OCI-LY3 (cell line): ENCODE results near the gene CHRNA9.

Source experiments
- H2AFZ ChIP-seq: fragments of 200-600, 300-600 bp; shearing (Covaris generic); 2 replicates; pipeline ENCODE4 v1.6.0; 2014; ENCODE audit warnings: antibody characterized with exemption, low read depth, low read length
- H3K27ac ChIP-seq: fragments of 200-600, 300-600 bp; sonication (generic); 2 replicates; pipeline ENCODE4 v1.5.1; 2014; ENCODE audit warnings: mild to moderate bottlenecking, low read length, moderate library complexity, mixed read lengths
- H3K27me3 ChIP-seq: fragments of 200-600, 300-600 bp; sonication (generic); 2 replicates; pipeline ENCODE4 v1.6.1; 2014; ENCODE audit warnings: low read depth, low read length, mixed read lengths
- H3K36me3 ChIP-seq: fragments of 200-600, 300-600 bp; sonication (generic); replicated peaks from 2 replicates; pipeline ENCODE3; 2014; ENCODE audit warnings: low read depth, low read length, mixed read lengths
- H3K4me1 ChIP-seq: fragments of 300-600, 200-600 bp; sonication (generic); 2 replicates; pipeline ENCODE4 v1.6.1; 2014; ENCODE audit warnings: low read length, mixed read lengths
- H3K4me2 ChIP-seq: fragments of 200-600, 300-600 bp; sonication (generic); 2 replicates; pipeline ENCODE4 v1.6.1; 2014; ENCODE audit warnings: low read length, mixed read lengths
- H3K4me3 ChIP-seq: fragments of 300-600, 200-600 bp; sonication (generic); 2 replicates; pipeline ENCODE4 v1.5.1; 2014; ENCODE audit warnings: antibody characterized with exemption, mild to moderate bottlenecking, low read length, moderate library complexity
- H3K79me2 ChIP-seq: fragments of 300-600, 200-600 bp; shearing (Covaris generic); 2 replicates; pipeline ENCODE4 v1.6.1; 2014; ENCODE audit warnings: mild to moderate bottlenecking, low read length, mixed read lengths
- H3K9ac ChIP-seq: fragments of 300-600, 200-600 bp; shearing (Covaris generic); 2 replicates; pipeline ENCODE4 v1.6.0; 2014; ENCODE audit warnings: mild to moderate bottlenecking, low read length, moderate library complexity
- H3K9me3 ChIP-seq: fragments of 200-600, 300-600 bp; shearing (Covaris generic); 2 replicates; pipeline ENCODE4 v1.6.1; 2014; ENCODE audit warnings: low read length, mixed read lengths; ENCODE audit not compliant: insufficient read depth
- H4K20me1 ChIP-seq: fragments of 200-600, 300-600 bp; sonication (generic); 2 replicates; pipeline ENCODE4 v1.6.1; 2016; ENCODE audit warnings: low read length, mixed read lengths; ENCODE audit not compliant: insufficient read depth
- CTCF ChIP-seq: fragments of 200-600, 300-600 bp; sonication (generic); IDR thresholded peaks from 2 replicates; pipeline ENCODE4 v1.5.1; 2014; ENCODE audit warnings: antibody characterized with exemption, low read length, low read depth
- EZH2phosphoT487 ChIP-seq: fragments of 200-600 bp; shearing (Covaris generic); IDR thresholded peaks from 2 replicates; pipeline ENCODE4 v1.6.1; 2018; ENCODE audit warnings: antibody characterized with exemption, mixed run types, low read depth

The CHRNA9 gene

DNA sequence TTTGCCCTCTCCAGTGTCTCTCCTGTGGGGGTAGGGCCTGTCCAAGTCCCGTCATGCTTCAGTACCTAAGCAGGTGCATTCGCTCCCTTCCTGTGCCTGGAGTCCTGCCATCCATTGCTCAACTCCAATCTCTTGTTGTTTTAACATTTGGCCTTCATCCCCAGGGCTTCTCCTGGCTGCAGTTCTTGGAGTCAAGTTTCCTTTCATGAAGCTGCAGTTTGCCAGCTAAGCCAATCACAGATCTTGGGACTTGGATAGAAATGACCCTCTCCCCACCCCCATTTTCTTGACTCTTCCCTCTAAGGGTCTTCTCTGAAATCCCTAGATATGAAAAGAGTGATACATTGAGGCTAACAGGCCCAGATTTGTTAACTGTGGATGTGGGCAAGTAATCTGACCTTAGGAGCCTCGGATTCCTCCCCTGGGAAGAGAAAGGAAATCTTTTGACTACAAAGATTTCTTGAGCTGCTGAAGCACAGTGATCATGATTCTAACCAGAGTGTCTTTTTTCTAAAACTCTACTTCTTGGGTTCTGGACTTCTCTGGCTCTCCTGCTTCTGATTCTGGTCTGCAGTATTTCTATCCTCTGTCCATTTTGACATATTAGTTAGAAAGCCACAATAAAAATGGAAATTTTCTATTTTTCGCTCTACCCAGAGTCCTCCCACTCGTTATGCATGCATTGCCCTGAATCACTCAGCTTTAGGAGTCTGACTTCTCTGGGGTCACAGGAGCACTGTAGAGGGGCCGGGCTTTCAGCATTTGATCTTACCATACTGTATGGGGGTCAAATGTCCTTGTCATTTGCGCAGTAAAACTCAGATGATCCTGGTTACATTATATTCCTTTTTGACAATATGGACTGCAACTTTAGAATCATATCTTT is 61.0 kb downstream of the CHRNA9 start:
- no peaks in the 10 kb centered on the region for H3K36me3 ChIP-seq
- H3K79me2 ChIP-seq: no peaks in the 10 kb centered on the region
- no peak overlapping the region for H2AFZ ChIP-seq
- no peaks in the 10 kb centered on the region for H3K4me1 ChIP-seq
- H3K4me3 ChIP-seq: no peak overlapping the region
- no peaks in the 10 kb centered on the region for H3K9me3 ChIP-seq
- H3K4me2 ChIP-seq: no peak overlapping the region
- TF ChIP-seq CTCF (no peak), EZH2phosphoT487 (no peak)
- no peaks in the 10 kb centered on the region for H4K20me1 ChIP-seq
- H3K27ac ChIP-seq: no peak overlapping the region
- H3K9ac ChIP-seq: no peak overlapping the region
- no peaks in the 10 kb centered on the region for H3K27me3 ChIP-seq

DNA sequence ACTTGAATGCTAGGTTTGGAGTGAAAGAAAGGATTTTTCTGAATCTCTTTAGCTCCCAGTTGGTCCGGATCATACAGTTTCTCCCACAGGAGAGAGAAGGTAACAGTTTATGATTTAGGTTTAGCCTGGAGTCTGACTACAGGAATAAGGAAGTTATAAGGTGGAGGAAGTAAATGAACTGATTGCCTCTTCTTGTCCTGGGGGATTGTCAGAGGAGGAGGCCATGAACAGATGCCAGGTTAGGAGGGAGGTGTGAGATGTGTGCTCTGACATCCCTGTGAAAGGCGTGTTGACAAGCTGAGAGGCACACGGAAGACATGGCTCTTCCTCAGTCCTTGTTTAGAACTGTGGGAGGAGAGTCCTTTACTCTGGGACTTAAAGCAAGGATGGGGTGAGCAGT is 64.4 kb downstream of the CHRNA9 start:
- H3K9ac ChIP-seq: no peak overlapping the region
- no peaks in the 10 kb centered on the region for H4K20me1 ChIP-seq
- no peaks in the 10 kb centered on the region for H3K79me2 ChIP-seq
- H3K36me3 ChIP-seq: no peaks in the 10 kb centered on the region
- H3K4me1 ChIP-seq: no peaks in the 10 kb centered on the region
- no peak for TF ChIP-seq EZH2phosphoT487
- TF ChIP-seq CTCF: no peak
- H3K4me2 ChIP-seq: no peak overlapping the region
- H3K9me3 ChIP-seq: no peaks in the 10 kb centered on the region
- no peak overlapping the region for H2AFZ ChIP-seq
- no peaks in the 10 kb centered on the region for H3K27me3 ChIP-seq
- H3K4me3 ChIP-seq: no peak overlapping the region
- no peak overlapping the region for H3K27ac ChIP-seq

- no peaks in the 10 kb centered on the region for H3K9me3 ChIP-seq
- H3K4me3 ChIP-seq: no peak overlapping the region
- H3K4me1 ChIP-seq: no peaks in the 10 kb centered on the region
- H3K27me3 ChIP-seq: no peaks in the 10 kb centered on the region
- TF ChIP-seq EZH2phosphoT487: no peak
- no peak for TF ChIP-seq CTCF
- no peaks in the 10 kb centered on the region for H3K36me3 ChIP-seq
- no peak overlapping the region for H3K9ac ChIP-seq
- no peaks in the 10 kb centered on the region for H4K20me1 ChIP-seq
- H2AFZ ChIP-seq: no peak overlapping the region
- H3K27ac ChIP-seq: no peak overlapping the region
- no peak overlapping the region for H3K4me2 ChIP-seq
- no peaks in the 10 kb centered on the region for H3K79me2 ChIP-seq
Observed at GRCh38 chr4:40401096-40401495, 66.0 kb downstream of the CHRNA9 start.

DNA sequence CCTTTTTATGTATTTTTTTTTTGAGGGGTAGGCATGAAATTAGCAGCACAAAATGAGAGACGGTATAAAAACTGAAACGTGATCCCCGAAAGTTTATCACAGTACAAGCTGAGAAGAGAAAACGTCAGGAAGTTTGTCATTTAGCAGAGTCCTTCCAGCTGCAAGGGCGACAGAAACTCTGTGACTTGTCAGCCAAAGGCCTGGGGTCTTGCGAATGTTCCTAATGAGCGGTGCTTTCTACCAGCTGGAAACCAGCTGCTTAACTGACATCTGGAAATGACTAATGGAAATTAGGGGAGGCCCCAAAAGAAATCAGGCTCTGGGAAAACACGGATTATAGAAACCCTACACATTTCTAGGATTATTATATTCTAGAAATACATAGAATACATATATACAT is 66.5 kb downstream of the CHRNA9 start:
- Histone ChIP-seq H3K9ac (no peak overlapping the region), H3K9me3 (no peaks in the 10 kb centered on the region), H3K27me3 (no peaks in the 10 kb centered on the region), H3K79me2 (no peaks in the 10 kb centered on the region), H3K36me3 (no peaks in the 10 kb centered on the region), H4K20me1 (no peaks in the 10 kb centered on the region), H3K4me2 (no peak overlapping the region), H3K4me1 (no peaks in the 10 kb centered on the region), H3K27ac (no peak overlapping the region), H3K4me3 (no peak overlapping the region), H2AFZ (no peak overlapping the region)
- TF ChIP-seq CTCF (no peak), EZH2phosphoT487 (no peak)
